K562 (cell line): Measurements from ENCODE around the gene AMBRA1. TPM values are rescaled to one million over a fixed set of nuclear protein-coding genes. Genes with fewer than 3 reads are reported as not detected.
A peak's percentile ranks its signal among the peaks of the same experiment; 100 is the strongest.

Source experiments
- CAMTA2 ChIP-seq: fragments of 250-450 bp; sonication (Bioruptor Pico); conservative IDR thresholded peaks from 2 replicates; pipeline ENCODE4 v1.5.1; 2022
- FOXO4 ChIP-seq: fragments of 450-650 bp; formaldehyde crosslinking; IDR thresholded peaks from 2 replicates; pipeline ENCODE4 v1.4.0; 2020; ENCODE audit warnings: mild to moderate bottlenecking, moderate library complexity
- HSF4 ChIP-seq: fragments of 250-450 bp; sonication (Bioruptor Pico); IDR thresholded peaks from 2 replicates; pipeline ENCODE4 v2.1.2; 2022; ENCODE audit warnings: mild to moderate bottlenecking, moderate library complexity, borderline replicate concordance
- MNT ChIP-seq, 2 experiments: fragments of 450-650 bp; conservative IDR thresholded peaks; 2 replicates each; pipeline ENCODE4 v1.6.1; 2017; ENCODE audit warnings: mild to moderate bottlenecking in 2 of 2, moderate library complexity in 2 of 2
- NFATC3 ChIP-seq: fragments of 450-650 bp; IDR thresholded peaks from 2 replicates; pipeline ENCODE4 v1.6.1; 2017; ENCODE audit warnings: mild to moderate bottlenecking
- NR3C1 ChIP-seq: sonication (generic); formaldehyde crosslinking; IDR thresholded peaks from 2 replicates; pipeline ENCODE4 v1.8.1; 2022; ENCODE audit warnings: missing genetic modification reagents
- PBX2 ChIP-seq, 2 experiments: IDR thresholded peaks in 1 of 2; conservative IDR thresholded peaks in 1 of 2; 2 replicates each; pipeline ENCODE4 v1.6.1; 2016; ENCODE audit warnings: low read depth in 2 of 2, mild to moderate bottlenecking in 1 of 2, missing compliant biosample characterization in 1 of 2, missing genetic modification characterization in 1 of 2, moderate library complexity in 1 of 2
- PYGO2 ChIP-seq: fragments of 450-650 bp; IDR thresholded peaks from 2 replicates; pipeline ENCODE4 v1.6.1; 2016; ENCODE audit warnings: mild to moderate bottlenecking, missing genetic modification characterization, moderate library complexity, missing compliant biosample characterization
- RBBP5 ChIP-seq: fragments of 200-600 bp; sonication (generic); IDR thresholded peaks from 2 replicates; pipeline ENCODE4 v1.6.1; 2012; ENCODE audit warnings: borderline replicate concordance, mild to moderate bottlenecking, low read length, control low read depth, inconsistent platforms; ENCODE audit not compliant: insufficient read depth, poor library complexity, severe bottlenecking
- RERE ChIP-seq: sonication (generic); formaldehyde crosslinking; IDR thresholded peaks from 2 replicates; pipeline ENCODE4 v1.8.0; 2023; ENCODE audit warnings: missing genetic modification reagents, mild to moderate bottlenecking, borderline replicate concordance
- SMARCA4 ChIP-seq: fragments of 450-650 bp; IDR thresholded peaks from 2 replicates; pipeline ENCODE4 v1.6.1; 2016
- SNRNP70 ChIP-seq: fragments of 200-400 bp; formaldehyde crosslinking; optimal IDR thresholded peaks from 2 replicates; pipeline ENCODE3; 2017; ENCODE audit warnings: low read depth, low read length
- ZBTB7A ChIP-seq: IDR thresholded peaks from 2 replicates; pipeline ENCODE4 v1.6.1; 2011; ENCODE audit warnings: low read depth, mild to moderate bottlenecking, low read length, moderate library complexity, borderline replicate concordance; ENCODE audit not compliant: control insufficient read depth
- ZNF232 ChIP-seq: sonication (generic); formaldehyde crosslinking; IDR thresholded peaks from 2 replicates; pipeline ENCODE4 v1.8.0; 2022; ENCODE audit warnings: mild to moderate bottlenecking, missing genetic modification reagents
- ZSCAN29 ChIP-seq: fragments of 450-650 bp; IDR thresholded peaks from 2 replicates; pipeline ENCODE4 v1.6.1; 2017
- polyA plus RNA-seq, 8 experiments: library from polyadenylated mRNA; depleted of rRNA in 4 of 8; stranded (reverse) in 5 of 8; unstranded in 3 of 8; fragments of >200 nt; fragmentation: Nextera tagmentation in 2 of 8; fragmentation: Illumina TruSeq in 1 of 8; extraction: Ambion mirVana in 2 of 8; extraction: Trizol in 1 of 8; gene quantifications; 2 replicates each; pipeline versions ENCODE4 v1.2.1 to v1.2.3, GENCODE V29; 2011 to 2014; ENCODE audit warnings: inconsistent platforms in 1 of 8, missing spikeins in 1 of 8
- total RNA-seq, 7 experiments: library from RNA; depleted of rRNA in 6 of 7; stranded (reverse); fragments of >200 nt in 6 of 7; fragmentation: Illumina TruSeq in 2 of 7; extraction: Trizol in 2 of 7; gene quantifications; 2 replicates each; pipeline versions ENCODE4 v1.2.1 to v1.2.3, GENCODE V29; 2011 to 2021; ENCODE audit warnings: low replicate concordance in 1 of 7

Gene AMBRA1
- total and polyA plus RNA-seq, 9 of the 15 experiments (the other 6 are each of a cell fraction or from before 2014, with no cell fraction given), result 0.15 to 24.5 (median 13.0) TPM

DNA sequence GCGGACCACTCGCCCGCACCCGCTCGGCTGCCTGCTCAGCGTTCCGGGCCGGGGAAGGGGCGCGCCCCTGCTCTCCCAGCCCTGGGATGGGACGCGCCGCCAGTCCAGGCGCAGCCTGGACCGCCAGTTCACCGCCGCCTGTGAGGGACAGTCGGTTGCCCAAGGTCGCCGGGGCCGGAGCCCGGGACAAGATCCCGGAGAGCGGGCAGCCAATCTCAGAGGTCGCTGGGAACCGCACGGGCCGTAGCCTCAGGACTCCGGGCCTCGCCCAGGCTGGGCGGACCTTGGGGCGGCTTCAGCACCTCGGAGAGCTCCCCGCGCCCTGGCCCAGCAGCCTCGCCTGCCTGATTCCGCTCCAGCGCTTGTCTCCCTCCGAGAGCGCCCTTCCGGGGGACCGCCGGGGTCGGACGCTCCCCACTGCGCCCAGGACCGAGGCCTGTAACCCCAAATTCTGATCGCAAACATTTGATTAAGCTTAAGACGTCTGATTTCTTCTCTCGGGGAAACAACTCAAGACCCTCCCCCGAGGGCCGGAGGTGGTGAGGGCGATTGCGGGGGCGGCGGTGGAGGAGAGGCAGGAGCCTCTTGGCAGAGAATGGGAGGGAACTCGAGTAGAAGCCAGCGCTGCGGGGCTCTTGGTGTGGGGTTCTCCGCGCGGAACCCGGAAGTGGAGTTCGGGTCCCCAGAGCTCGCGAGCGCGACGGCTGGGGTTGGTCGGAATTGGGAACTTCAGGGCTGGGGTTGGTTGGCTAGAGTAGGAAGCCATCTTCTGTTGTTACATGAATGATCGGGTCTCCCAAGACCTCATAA, 201.2 kb downstream of the AMBRA1 start (continued):
- TF ChIP-seq RERE (CRISPR knock-in tag), result 0 out of 2 replicates have a peak, but pooled peaks have one; percentile 89
- no peak for TF ChIP-seq HSF4 (CRISPR knock-in tag)
- peak; percentile 82 to 91 for TF ChIP-seq MNT (conservative IDR thresholded peaks at IDR 0.05)
- no peak for TF ChIP-seq SNRNP70
- peak; percentile 85 for TF ChIP-seq ZBTB7A
- no peak for TF ChIP-seq RBBP5
- peak; percentile 94 for TF ChIP-seq ZNF232 (CRISPR knock-in tag)
- TF ChIP-seq SMARCA4, result peak; percentile 56; the same call in 1 of the 2 replicates
- TF ChIP-seq CAMTA2 (CRISPR knock-in tag), result 0 out of 2 replicates have a peak, but pooled peaks have one; percentile 29
- TF ChIP-seq NFATC3, result no peak
- 0 out of 2 replicates have a peak, but pooled peaks have one; percentile 41 for TF ChIP-seq ZSCAN29
- peak; percentile 16; the same call in 1 of the 2 replicates for TF ChIP-seq PBX2 (CRISPR knock-in tag; IDR thresholded peaks at IDR 0.05; ENCODE audit: low read depth)
- TF ChIP-seq PBX2 (tag; conservative IDR thresholded peaks at IDR 0.05; ENCODE audit: low read depth), result no peak
- no peak for TF ChIP-seq FOXO4 (CRISPR knock-in tag)
- peak; percentile 98 for TF ChIP-seq NR3C1 (CRISPR knock-in tag)
- no peak for TF ChIP-seq PYGO2
